Fibroblast of the aortic adventitia (primary cell): ENCODE results near the gene MGAT5. TPM values are rescaled to one million over a fixed set of nuclear protein-coding genes. Genes with fewer than 3 reads are reported as not detected.

Source experiments
- DNase-seq: peaks from one replicate; pipeline ENCODE4 v3.0.0-alpha.2; 2010; ENCODE audit warnings: low read depth
- H3K4me3 ChIP-seq: 2 replicates; pipeline ENCODE4 v1.5.1; 2011; ENCODE audit warnings: low read depth, mild to moderate bottlenecking, control low read depth, low read length, moderate library complexity
- total RNA-seq: library from RNA; depleted of rRNA; stranded (reverse); fragments of >200 nt; gene quantifications from 2 replicates; pipeline ENCODE4 v1.2.3, GENCODE V29; 2012; ENCODE audit warnings: low replicate concordance
- TF ChIP-seq, protein P1 (sequence below): IDR thresholded peaks from 2 replicates; pipeline ENCODE4 v1.5.1; 2011; ENCODE audit warnings: mild to moderate bottlenecking, low read length, control low read depth, inconsistent platforms; ENCODE audit not compliant: insufficient read depth

Gene MGAT5
- total RNA-seq, 1 donor = 46.5 TPM

DNA sequence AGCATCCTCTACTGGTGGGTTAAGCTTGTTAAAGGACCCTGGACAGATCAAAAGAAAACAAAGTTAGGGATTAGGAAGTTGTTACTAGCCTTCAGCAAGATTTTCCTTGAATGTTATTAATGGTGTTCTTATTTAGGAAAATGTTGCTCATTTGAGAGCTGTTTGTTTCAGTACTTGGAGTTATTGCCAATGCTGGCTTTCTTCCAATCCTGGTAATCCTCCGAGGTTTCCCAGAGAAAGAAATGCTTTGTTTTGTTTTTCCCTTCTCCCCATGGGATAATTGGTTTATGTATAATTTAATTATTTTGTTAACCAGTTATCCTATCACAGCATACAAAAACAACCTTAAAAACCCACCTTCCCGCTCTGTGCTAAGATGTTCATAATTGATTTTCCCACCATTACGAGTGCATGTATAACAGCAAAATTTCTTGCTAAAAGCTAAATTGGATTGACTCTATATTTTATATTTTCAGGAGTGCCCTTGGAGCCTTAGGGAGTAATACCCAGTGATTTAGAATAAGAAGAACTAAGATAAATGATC, 79.8 kb downstream of the MGAT5 start:
- DNase-seq = peak; percentile 23
- TF ChIP-seq, protein P1, sequence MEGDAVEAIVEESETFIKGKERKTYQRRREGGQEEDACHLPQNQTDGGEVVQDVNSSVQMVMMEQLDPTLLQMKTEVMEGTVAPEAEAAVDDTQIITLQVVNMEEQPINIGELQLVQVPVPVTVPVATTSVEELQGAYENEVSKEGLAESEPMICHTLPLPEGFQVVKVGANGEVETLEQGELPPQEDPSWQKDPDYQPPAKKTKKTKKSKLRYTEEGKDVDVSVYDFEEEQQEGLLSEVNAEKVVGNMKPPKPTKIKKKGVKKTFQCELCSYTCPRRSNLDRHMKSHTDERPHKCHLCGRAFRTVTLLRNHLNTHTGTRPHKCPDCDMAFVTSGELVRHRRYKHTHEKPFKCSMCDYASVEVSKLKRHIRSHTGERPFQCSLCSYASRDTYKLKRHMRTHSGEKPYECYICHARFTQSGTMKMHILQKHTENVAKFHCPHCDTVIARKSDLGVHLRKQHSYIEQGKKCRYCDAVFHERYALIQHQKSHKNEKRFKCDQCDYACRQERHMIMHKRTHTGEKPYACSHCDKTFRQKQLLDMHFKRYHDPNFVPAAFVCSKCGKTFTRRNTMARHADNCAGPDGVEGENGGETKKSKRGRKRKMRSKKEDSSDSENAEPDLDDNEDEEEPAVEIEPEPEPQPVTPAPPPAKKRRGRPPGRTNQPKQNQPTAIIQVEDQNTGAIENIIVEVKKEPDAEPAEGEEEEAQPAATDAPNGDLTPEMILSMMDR = no peak
- no peak overlapping the region for H3K4me3 ChIP-seq

DNA sequence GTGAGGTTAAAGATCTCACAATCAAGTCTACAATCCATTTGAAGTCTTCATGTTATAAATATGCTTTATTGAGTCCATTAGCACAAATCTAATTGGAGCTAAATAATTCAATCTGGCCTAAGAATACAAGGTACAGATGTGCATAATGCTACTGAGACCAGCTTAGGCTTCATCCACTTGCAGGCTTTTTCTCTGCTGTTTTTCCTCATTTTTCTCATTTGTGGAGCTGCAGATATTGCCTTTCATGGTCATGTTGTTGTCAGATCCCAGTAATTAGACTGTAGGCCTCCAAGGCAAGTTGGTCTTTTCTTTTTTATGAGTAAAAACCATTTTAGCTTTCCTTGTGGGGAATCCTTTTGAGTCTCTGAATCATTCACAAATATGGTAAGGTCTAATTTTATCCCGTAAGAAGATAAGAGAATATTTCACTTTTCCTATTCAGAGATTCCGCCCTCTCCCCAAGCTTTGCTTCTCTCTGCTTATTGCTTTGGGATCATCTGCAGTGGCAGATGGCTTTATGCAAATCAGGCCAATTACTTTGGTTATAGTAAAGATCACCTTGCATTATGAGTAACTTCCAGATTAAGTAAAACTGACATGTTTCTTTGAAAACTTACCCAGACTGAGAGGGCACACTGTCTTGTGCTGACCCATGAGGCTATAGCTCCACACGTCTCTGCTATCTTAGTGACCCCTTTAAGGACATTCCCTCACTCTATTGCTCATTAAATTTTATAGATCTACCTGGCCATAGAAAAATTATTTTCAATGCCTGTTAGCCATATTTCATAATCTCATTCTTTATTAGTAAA, 80.9 kb downstream of the MGAT5 start:
- H3K4me3 ChIP-seq = no peak overlapping the region
- TF ChIP-seq, protein P1 = no peak
- no peak for DNase-seq

DNA sequence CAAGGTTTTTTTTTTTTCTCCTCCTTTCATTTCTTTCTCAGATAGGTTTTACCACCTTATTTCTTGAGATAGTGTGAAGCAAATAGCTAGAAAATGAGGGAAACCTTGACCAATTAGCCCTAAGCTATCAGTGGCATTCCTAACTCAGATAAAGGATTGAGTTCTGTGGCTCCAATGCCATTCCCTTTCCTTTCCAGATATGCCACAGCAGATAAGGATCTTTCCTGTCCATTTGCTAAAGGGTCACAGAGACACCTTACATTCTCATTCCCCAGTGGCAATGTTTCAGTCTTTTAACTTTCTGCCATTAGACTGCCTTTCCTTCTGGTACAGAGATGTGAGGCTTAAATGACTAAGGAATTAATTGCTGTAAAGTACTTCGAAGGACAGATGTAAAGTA, 81.7 kb downstream of the MGAT5 start:
- H3K4me3 ChIP-seq = no peak overlapping the region
- TF ChIP-seq, protein P1 = no peak
- DNase-seq = no peak

DNA sequence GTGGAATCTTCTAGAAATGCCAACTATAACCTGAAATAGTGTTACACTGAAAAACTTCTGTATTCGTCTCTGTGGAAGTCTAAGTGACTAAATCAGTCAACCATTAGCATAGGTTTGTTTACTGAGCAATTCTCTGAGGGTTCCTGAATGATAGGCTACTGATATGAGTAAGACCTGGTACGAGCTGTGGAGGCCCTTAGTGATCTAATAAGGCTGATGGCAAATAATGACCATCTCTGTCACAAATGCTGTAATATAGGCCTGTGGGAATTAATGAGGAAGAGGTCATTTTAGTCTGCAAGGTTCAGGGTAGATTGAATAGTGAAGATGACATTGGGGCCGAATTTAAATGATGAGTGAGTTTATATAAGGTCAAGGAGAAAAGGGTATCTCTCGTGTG, 82.5 kb downstream of the MGAT5 start:
- H3K4me3 ChIP-seq = no peak overlapping the region
- no peak for DNase-seq
- TF ChIP-seq, protein P1 = no peak

DNA sequence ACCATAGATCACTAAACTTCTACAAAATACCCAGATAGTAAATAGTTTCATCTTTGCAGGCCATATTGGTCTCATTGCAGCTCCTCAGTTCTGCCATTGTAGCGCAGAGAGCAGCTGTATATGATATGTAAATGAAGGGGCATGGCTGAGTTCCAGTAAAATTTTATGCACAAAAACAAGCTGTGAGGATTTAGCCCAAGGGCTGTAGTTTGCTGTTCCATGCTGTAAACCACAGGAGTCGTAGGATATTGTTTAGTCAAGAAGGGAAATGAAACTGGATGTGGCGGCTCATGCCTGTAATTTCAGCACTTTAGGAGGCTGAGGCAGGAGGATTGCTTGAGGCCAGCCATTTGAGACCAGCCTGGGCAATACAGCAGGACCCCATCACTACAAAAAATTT, 83.0 kb downstream of the MGAT5 start:
- TF ChIP-seq, protein P1 = no peak
- no peak for DNase-seq
- H3K4me3 ChIP-seq = no peak overlapping the region

DNA sequence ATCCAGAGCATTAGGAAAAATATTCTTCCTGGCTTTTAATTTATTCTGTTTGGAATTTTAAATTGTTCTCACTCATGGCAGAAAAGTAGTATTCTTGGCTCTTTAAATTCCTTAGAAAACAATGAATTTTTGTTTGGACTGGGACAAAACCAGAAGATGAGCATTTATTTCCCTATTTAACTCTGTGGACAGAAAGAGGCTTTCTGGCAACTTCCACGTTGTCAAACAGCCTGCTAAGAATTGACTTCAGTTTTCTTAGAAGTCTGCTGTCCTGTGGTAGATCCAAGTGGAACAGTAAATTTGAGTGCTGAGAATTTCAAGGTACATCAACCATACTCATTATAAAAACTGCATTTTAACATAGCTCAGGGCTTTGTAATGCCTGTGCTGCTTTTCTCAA, 83.8 kb downstream of the MGAT5 start:
- TF ChIP-seq, protein P1 = no peak
- no peak for DNase-seq
- no peak overlapping the region for H3K4me3 ChIP-seq

DNA sequence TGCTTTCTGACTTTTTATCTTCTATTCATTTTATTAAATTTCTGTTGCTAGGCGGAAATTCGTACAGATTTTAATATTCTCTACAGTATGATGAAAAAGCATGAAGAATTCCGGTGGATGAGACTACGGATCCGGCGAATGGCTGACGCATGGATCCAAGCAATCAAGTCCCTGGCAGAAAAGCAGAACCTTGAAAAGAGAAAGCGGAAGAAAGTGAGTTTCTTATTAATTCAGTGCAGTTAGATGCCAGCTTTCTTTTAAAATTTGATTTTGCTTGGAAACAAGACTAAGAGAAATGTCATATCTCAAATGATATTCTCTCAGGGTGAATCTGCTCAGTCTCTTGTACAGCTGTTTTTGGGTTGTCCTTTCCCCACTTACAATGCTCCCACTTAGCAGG, 84.3 kb downstream of the MGAT5 start:
- TF ChIP-seq, protein P1 = no peak
- DNase-seq = peak; percentile 22

More for the DNA sequence above, 84.3 kb downstream of the MGAT5 start:
- H3K4me3 ChIP-seq = no peak overlapping the region
